Mucosa of descending colon (tissue), 3 donors: ENCODE data around the gene NATD1. TPM values are rescaled to one million over a fixed set of nuclear protein-coding genes. Genes with fewer than 3 reads are reported as not detected.

Experiments
- ATAC-seq: fragments of 200-7000 bp; cut with Tn5 transposase; one replicate; pipeline ENCODE4 v1.9.1; 2020; ENCODE audit warnings: mild to moderate bottlenecking, moderate library complexity
- DNase-seq, 3 donors: peaks; one replicate each; pipeline ENCODE4 v3.0.0-alpha.2; 2020
- H3K36me3 ChIP-seq: fragments of 200-600 bp; one replicate; pipeline ENCODE4 v1.8.0; 2021; ENCODE audit warnings: low read depth, mild to moderate bottlenecking
- H3K4me1 ChIP-seq: fragments of 200-600 bp; one replicate; pipeline ENCODE4 v1.8.0; 2021; ENCODE audit warnings: low read depth, mild to moderate bottlenecking
- H3K4me3 ChIP-seq: fragments of 200-600 bp; one replicate; pipeline ENCODE4 v1.8.0; 2021; ENCODE audit warnings: mild to moderate bottlenecking
- H3K9me3 ChIP-seq: fragments of 200-600 bp; one replicate; pipeline ENCODE4 v1.8.0; 2021; ENCODE audit warnings: mild to moderate bottlenecking
- CTCF ChIP-seq: fragments of 200-600 bp; IDR thresholded peaks from one replicate; pipeline ENCODE4 v1.8.0; 2022; ENCODE audit warnings: antibody characterized with exemption, mild to moderate bottlenecking
- intact Hi-C, 2 donors: fragments of 100-400 bp; cut with DNase I in 1 of 2; cut with micrococcal nuclease in 1 of 2; formaldehyde crosslinking; loops; one replicate each; pipeline versions ENCODE4 v1.11.0 to v1.11.1; 2022; cut with DNase I, micrococcal nuclease
- total RNA-seq, 3 donors: library from RNA; stranded (reverse); fragmentation: NEBNext Ultra II Directional in 2 of 3; extraction: Animal tissue kit (Norgen Biotek cat#: 25700) in 2 of 3; gene quantifications; one replicate each; pipeline versions ENCODE4 v1.2.1 to v1.2.4, GENCODE V29; 2021 to 2023
- donor health status: DM: no; HTN: no; CAD: no; lungs with moderate emphysema.
- donor health status: DM: no; HTN: no; CAD: no.
- donor health status: DM: no; HTN: yes; CAD: no.

NATD1 gene
- total RNA-seq, 3 donors from 2014 or later, result 3.9 to 11.1 (median 7.2) TPM

GRCh38 chr17:21291862-21292261, 38.7 kb upstream of the NATD1 start:
- no peak for TF ChIP-seq CTCF
- Histone ChIP-seq H3K9me3 (peaks cover 8% of the 10 kb centered on the region), H3K36me3 (no peaks in the 10 kb centered on the region), H3K4me3 (no peak overlapping the region), H3K4me1 (peaks cover 30% of the 10 kb centered on the region)
- ATAC-seq (no peak), DNase-seq (peak in 1 of 3 donors; percentile 57)
- intact Hi-C loops, result no loop called here

GRCh38 chr17:21291357-21291756, 38.1 kb upstream of the NATD1 start:
- intact Hi-C loops, result no loop called here
- Histone ChIP-seq H3K4me1 (peaks cover 33% of the 10 kb centered on the region), H3K36me3 (no peaks in the 10 kb centered on the region), H3K4me3 (no peak overlapping the region), H3K9me3 (peaks cover 8% of the 10 kb centered on the region)
- ATAC-seq (no peak), DNase-seq (peak in 1 of 3 donors; percentile 48)
- TF ChIP-seq CTCF, result no peak

- Histone ChIP-seq H3K9me3 (peaks cover 4% of the 10 kb centered on the region), H3K4me3 (no peak overlapping the region), H3K4me1 (peaks cover 33% of the 10 kb centered on the region), H3K36me3 (no peaks in the 10 kb centered on the region)
- DNase-seq (peak in 1 of 3 donors; percentile 63), ATAC-seq (no peak)
- no peak for TF ChIP-seq CTCF
- intact Hi-C loops, result loop anchor here in 1 of 2 donors (10.0 kb wide), 1 partner anchor 165 kb away; no protein-coding TSS in a partner anchor
Observed at GRCh38 chr17:21289902-21290571, 36.8 kb upstream of the NATD1 start.

- peak in 1 of 3 donors; percentile 54 for DNase-seq
- peaks cover 2% of the 10 kb centered on the region for H3K36me3 ChIP-seq
- intact Hi-C loops, result loop anchor here in 1 of 2 donors (10.0 kb wide), 1 partner anchor 165 kb away; no protein-coding TSS in a partner anchor
Observed at GRCh38 chr17:21289175-21289901, 36.1 kb upstream of the NATD1 start.

GRCh38 chr17:21288571-21289017, 35.4 kb upstream of the NATD1 start:
- peaks cover 4% of the 10 kb centered on the region for H3K9me3 ChIP-seq
- no peak for TF ChIP-seq CTCF
- no peak overlapping the region for H3K4me3 ChIP-seq
- H3K4me1 ChIP-seq, result peaks cover 36% of the 10 kb centered on the region
- intact Hi-C loops, result loop anchor here in 1 of 2 donors (10.0 kb wide), 1 partner anchor 166 kb away; no protein-coding TSS in a partner anchor
- ATAC-seq (no peak), DNase-seq (peak in 1 of 3 donors; percentile 57)
- H3K36me3 ChIP-seq, result peaks cover 4% of the 10 kb centered on the region

More at GRCh38 chr17:21289175-21289901, 36.1 kb upstream of the NATD1 start:
- ATAC-seq, result no peak
- TF ChIP-seq CTCF, result no peak
- Histone ChIP-seq H3K4me3 (no peak overlapping the region), H3K9me3 (peaks cover 4% of the 10 kb centered on the region), H3K4me1 (peaks cover 33% of the 10 kb centered on the region)
